ENCODE data around the gene MRPL17. TPM values are rescaled to one million over a fixed set of nuclear protein-coding genes. Genes with fewer than 3 reads are reported as not detected.
A peak's percentile ranks its signal among the peaks of the same experiment; 100 is the strongest.

The MRPL17 gene
- total and polyA plus RNA-seq, 10 of the 15 experiments (the other 5 are each of a cell fraction or from before 2014, with no cell fraction given): 60.3 to 171 (median 94.8) TPM

DNA sequence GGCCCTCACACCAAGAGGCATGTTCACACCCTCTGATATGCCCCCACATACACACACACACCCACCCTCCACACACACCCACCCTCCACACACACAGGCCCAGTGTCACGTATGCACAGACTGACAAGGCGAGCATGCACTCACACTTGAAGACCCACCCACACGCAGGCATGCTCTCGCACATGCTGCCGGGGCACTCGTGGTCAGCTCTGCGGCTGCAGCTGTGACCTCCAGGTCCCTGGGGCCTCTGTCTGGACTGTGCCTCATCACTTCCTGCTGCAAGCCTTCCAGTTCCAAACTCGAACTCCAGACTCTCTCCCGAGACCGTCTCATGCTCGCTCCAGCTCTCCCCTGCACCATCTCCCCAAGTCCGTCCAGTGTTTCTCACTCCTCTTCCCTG is 37.1 kb downstream of the MRPL17 start (continued):
- TF ChIP-seq NFYB (IDR thresholded peaks at IDR 0.05; ENCODE audit: insufficient read depth, low read depth, low read length) (no peak), GATAD2B (conservative IDR thresholded peaks at IDR 0.05; ENCODE audit: low read depth) (0 out of 2 replicates have a peak, but pooled peaks have one; percentile 24), TCF12 (IDR thresholded peaks at IDR 0.05; ENCODE audit: low read depth, low read length) (0 out of 2 replicates have a peak, but pooled peaks have one; percentile 43), ZBED1 (IDR thresholded peaks at IDR 0.05; ENCODE audit: borderline replicate concordance) (no peak), KDM1A (IDR thresholded peaks at IDR 0.05; ENCODE audit: borderline replicate concordance) (no peak), RAD51 (IDR thresholded peaks at IDR 0.05) (no peak), NR2F1 (conservative IDR thresholded peaks at IDR 0.05) (peak; percentile 90), RUNX3 (IDR thresholded peaks at IDR 0.05; ENCODE audit: low read length) (peak; percentile 51; the same call in 1 of the 2 replicates)
- TF ChIP-seq, protein P1, sequence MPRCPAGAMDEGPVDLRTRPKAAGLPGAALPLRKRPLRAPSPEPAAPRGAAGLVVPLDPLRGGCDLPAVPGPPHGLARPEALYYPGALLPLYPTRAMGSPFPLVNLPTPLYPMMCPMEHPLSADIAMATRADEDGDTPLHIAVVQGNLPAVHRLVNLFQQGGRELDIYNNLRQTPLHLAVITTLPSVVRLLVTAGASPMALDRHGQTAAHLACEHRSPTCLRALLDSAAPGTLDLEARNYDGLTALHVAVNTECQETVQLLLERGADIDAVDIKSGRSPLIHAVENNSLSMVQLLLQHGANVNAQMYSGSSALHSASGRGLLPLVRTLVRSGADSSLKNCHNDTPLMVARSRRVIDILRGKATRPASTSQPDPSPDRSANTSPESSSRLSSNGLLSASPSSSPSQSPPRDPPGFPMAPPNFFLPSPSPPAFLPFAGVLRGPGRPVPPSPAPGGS (IDR thresholded peaks at IDR 0.05; ENCODE audit: borderline replicate concordance, insufficient read depth, low read depth, low read length, poor library complexity, severe bottlenecking): no peak

- 43% methylated on average over 7 of the region's 7 CpGs for WGBS (ENCODE audit: insufficient coverage, insufficient replicate concordance, low lambda C conversion rate, missing lambda C conversion rate)
These were observed 40.2 kb downstream of the MRPL17 start for GRCh38 chr11:6642957-6643356.

More at GRCh38 chr11:6642957-6643356, 40.2 kb downstream of the MRPL17 start:
- ChIA-PET CTCF (interaction anchor here (1.6 kb wide), 1 partner anchor 25 kb away, joined by 4 read pairs; no protein-coding TSS in a partner anchor), POLR2A (interaction anchor here (1.3 kb wide), 1 partner anchor 24 kb away, joined by 4 read pairs; the partner anchor contains the start of gene TPP1), RAD21 (ENCODE audit: unreplicated experiment) (no interaction called here), SMC1A (ENCODE audit: uncharacterized antibody, unreplicated experiment) (interaction anchor here (0.8 to 1.6 kb wide), 4 partner anchors 11 to 30 kb away, joined by 3 to 6 read pairs (median 3); partner anchors contain the start of gene TAF10)
- Histone ChIP-seq H3K27ac (ENCODE audit: control insufficient read depth, insufficient read depth) (no peak overlapping the region), H3K4me1 (ENCODE audit: control insufficient read depth, insufficient read depth, low read length) (peaks cover 21% of the 10 kb centered on the region), H3K9ac (ENCODE audit: control insufficient read depth, insufficient read depth, low read length) (no peak overlapping the region), H2AFZ (ENCODE audit: control insufficient read depth, low read depth, low read length) (no peak overlapping the region), H3K4me3 (no peak overlapping the region), H3K36me3 (ENCODE audit: control insufficient read depth in 2 of 2, insufficient read depth in 2 of 2, low read length in 1 of 2) (no peaks in the 10 kb centered on the region), H3K79me2 (ENCODE audit: control insufficient read depth, insufficient read depth, low read length) (no peaks in the 10 kb centered on the region), H4K20me1 (ENCODE audit: control insufficient read depth, insufficient read depth) (no peaks in the 10 kb centered on the region), H3K27me3 (replicated peaks in 1 of 2; ENCODE audit: control insufficient read depth in 2 of 2, insufficient read depth in 2 of 2, low read length in 1 of 2) (no peaks in the 10 kb centered on the region), H3K4me2 (ENCODE audit: control insufficient read depth, insufficient read depth) (no peak overlapping the region), H3K9me3 (replicated peaks; ENCODE audit: control insufficient read depth, insufficient read depth, low read length) (no peaks in the 10 kb centered on the region)
- TF ChIP-seq JUNB (IDR thresholded peaks at IDR 0.05) (no peak), ZNF24 (IDR thresholded peaks at IDR 0.05) (no peak), SPI1 (IDR thresholded peaks at IDR 0.05; ENCODE audit: borderline replicate concordance, insufficient read depth, low read depth, low read length) (no peak), ASH2L (IDR thresholded peaks at IDR 0.05; ENCODE audit: borderline replicate concordance, low read depth) (no peak)
- BruUV-seq (replicated peaks): no TSS peak
- intact Hi-C loops (cut with micrococcal nuclease; ENCODE audit: unreplicated experiment) (no loop called here), in situ Hi-C loops (cut with MboI) (no loop called here)
- DNase-seq (ENCODE audit: low read depth, low spot score): no peak
- no peak for ATAC-seq
- no peak for FAIRE-seq

All from GM12878 (cell line).